Measurements from ENCODE around the gene WDR6. TPM values are rescaled to one million over a fixed set of nuclear protein-coding genes. Genes with fewer than 3 reads are reported as not detected.

Gene WDR6
- total RNA-seq, 1 donor from 2014 or later = 131 TPM

DNA sequence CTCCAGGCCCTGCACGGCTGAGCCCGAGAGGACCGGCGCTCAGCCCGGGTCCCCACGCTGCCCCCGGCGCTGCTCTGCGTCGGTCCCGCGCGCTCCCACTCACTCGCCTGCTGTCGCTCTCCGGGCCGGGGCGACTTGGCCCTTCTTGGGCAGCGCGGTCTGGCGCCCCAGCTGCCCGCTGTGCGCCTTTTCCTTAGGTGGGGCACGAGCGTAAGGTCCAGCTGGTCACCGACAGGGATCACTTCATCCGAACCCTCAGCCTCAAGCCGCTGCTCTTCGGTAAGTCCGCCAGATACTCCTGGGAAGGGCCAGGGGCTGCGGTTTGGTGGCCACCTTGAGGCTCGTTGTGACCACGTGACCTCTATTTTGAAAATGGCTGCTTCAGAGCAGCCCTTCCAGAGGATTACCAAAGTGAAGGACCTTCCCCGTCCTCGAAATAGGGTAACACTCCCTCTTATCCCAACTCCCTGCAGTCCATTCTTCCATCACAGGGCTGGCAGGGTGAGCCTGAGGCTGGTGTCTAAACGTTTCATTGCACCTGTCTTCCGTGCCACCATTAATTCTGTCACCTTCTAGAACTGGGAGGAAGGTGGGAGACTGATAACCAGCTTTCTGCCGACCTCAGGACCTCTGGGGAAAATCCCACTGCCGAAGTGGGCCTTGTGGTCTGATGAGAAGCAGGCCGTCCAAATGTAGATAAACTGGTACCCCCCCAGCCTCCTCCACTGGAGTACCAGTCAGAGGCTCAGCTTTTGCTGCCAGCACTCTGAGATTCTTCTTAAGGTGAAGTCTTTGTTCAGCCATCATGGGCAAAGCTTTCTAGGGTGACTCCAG is 16.3 kb upstream of the WDR6 start:
- DNase-seq (ENCODE audit: low spot score) = peak; percentile 72

DNA sequence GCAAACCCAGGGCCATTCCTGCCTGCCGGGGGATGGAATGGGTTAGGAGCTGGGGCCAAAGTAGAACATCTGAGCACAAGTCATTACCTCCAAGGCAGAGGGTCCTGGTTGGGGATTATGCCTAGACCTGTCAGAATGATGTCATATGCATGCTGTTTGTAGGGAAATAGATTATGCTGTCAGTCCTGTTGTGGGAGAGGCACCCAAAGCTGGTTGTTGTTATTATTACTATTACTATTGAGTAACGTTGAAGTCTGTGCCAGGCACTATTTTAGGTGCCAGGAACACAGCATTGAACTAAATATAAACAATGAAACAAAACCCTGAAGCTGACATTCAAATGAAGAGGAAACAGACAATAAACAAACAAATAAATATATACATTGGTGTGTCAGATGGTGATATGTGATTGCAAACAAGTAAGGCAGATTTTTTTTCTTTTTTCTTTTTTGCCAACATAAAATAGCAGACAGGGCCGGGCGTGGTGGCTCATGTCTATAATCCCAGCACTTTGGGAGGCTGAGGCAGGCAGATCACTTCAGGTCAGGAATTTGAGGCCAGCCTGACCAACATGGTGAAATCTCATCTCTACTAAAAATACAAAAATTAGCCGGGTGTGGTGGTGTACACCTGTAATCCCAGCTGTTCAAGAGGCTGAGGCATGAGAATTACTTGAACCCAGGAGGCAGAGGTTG is 15.2 kb upstream of the WDR6 start:
- Mint-ChIP-seq H3K27ac (no peak overlapping the region), H3K4me1 (peaks cover 26% of the 10 kb centered on the region), H3K4me3 (peak overlapping the region; percentile 73), H3K36me3 (peaks cover 12% of the 10 kb centered on the region), H3K9me3 (no peaks in the 10 kb centered on the region), H3K27me3 (ENCODE audit: insufficient read depth, low read depth) (peaks cover 6% of the 10 kb centered on the region)
- TF ChIP-seq, protein P1, sequence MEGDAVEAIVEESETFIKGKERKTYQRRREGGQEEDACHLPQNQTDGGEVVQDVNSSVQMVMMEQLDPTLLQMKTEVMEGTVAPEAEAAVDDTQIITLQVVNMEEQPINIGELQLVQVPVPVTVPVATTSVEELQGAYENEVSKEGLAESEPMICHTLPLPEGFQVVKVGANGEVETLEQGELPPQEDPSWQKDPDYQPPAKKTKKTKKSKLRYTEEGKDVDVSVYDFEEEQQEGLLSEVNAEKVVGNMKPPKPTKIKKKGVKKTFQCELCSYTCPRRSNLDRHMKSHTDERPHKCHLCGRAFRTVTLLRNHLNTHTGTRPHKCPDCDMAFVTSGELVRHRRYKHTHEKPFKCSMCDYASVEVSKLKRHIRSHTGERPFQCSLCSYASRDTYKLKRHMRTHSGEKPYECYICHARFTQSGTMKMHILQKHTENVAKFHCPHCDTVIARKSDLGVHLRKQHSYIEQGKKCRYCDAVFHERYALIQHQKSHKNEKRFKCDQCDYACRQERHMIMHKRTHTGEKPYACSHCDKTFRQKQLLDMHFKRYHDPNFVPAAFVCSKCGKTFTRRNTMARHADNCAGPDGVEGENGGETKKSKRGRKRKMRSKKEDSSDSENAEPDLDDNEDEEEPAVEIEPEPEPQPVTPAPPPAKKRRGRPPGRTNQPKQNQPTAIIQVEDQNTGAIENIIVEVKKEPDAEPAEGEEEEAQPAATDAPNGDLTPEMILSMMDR (IDR thresholded peaks at IDR 0.05) = no peak
- TF ChIP-seq EZH2 (IDR thresholded peaks at IDR 0.05) (no peak), EZH2phosphoT487 (IDR thresholded peaks at IDR 0.05) (no peak)
- Histone ChIP-seq H3K36me3 (no peaks in the 10 kb centered on the region), H3K79me2 (ENCODE audit: low read depth) (peaks cover 43% of the 10 kb centered on the region), H3F3A (ENCODE audit: low read depth) (peaks cover 24% of the 10 kb centered on the region), H3K4me3 (peak overlapping the region; percentile 85), H3K4me1 (peaks cover 17% of the 10 kb centered on the region), H3K27me3 (no peaks in the 10 kb centered on the region), H3K9me3 (ENCODE audit: low read depth) (no peaks in the 10 kb centered on the region), H2AFZ (replicated peaks) (no peak overlapping the region), H4K20me1 (ENCODE audit: low read depth) (no peaks in the 10 kb centered on the region), H3K4me2 (peak overlapping the region; percentile 94), H3K9ac (no peak overlapping the region), H3K27ac (no peak overlapping the region)
- DNase-seq (ENCODE audit: low spot score) = no peak

More for the DNA sequence above, 16.3 kb upstream of the WDR6 start:
- peaks cover 17% of the 10 kb centered on the region for H3K4me1 ChIP-seq
- Mint-ChIP-seq H3K36me3 (peaks cover 12% of the 10 kb centered on the region), H3K27ac (peak overlapping the region; percentile 43), H3K9me3 (no peaks in the 10 kb centered on the region), H3K27me3 (ENCODE audit: insufficient read depth, low read depth) (peaks cover 8% of the 10 kb centered on the region), H3K4me1 (peaks cover 26% of the 10 kb centered on the region), H3K4me3 (peak overlapping the region; percentile 88)
- no peaks in the 10 kb centered on the region for H3K27me3 ChIP-seq
- peak overlapping the region; percentile 94 for H3K4me2 ChIP-seq
- peak overlapping the region; percentile 85 for H3K4me3 ChIP-seq
- no peak for TF ChIP-seq EZH2 (IDR thresholded peaks at IDR 0.05)
- no peak for TF ChIP-seq EZH2phosphoT487 (IDR thresholded peaks at IDR 0.05)
- TF ChIP-seq, protein P1 (IDR thresholded peaks at IDR 0.05) = no peak
- peaks cover 24% of the 10 kb centered on the region for H3F3A ChIP-seq (ENCODE audit: low read depth)
- peaks cover 43% of the 10 kb centered on the region for H3K79me2 ChIP-seq (ENCODE audit: low read depth)
- peak overlapping the region; percentile 17 for H3K27ac ChIP-seq
- no peaks in the 10 kb centered on the region for H4K20me1 ChIP-seq (ENCODE audit: low read depth)
- H3K9me3 ChIP-seq (ENCODE audit: low read depth) = no peaks in the 10 kb centered on the region
- no peaks in the 10 kb centered on the region for H3K36me3 ChIP-seq
- peak overlapping the region; percentile 63 for H3K9ac ChIP-seq
- peak overlapping the region; percentile 75 for H2AFZ ChIP-seq (replicated peaks)

DNA sequence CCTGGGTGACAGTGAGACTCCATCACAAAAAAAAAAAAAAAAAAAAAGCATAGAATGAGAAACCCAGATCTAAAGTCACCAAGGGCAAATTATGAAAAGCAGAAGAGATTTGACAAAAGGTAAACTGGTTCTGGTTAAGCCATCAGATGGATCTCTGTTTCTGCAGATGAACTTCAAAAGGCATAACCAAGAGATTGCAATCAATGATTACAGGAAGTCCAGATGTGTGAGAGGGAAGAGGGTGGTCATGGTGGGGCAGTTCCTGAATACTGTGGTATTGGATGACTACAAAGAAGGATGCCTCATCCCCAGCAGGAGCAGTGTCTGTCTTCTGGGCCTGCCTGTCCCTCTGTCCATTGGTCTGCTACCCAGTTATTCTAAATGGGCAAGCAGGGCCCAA is 13.4 kb upstream of the WDR6 start:
- peaks cover 37% of the 10 kb centered on the region for H3K4me1 Mint-ChIP-seq
- no peak overlapping the region for H3K27ac ChIP-seq

More for the DNA sequence above, 13.4 kb upstream of the WDR6 start:
- peaks cover 30% of the 10 kb centered on the region for H3F3A ChIP-seq (ENCODE audit: low read depth)
- no peak for TF ChIP-seq EZH2 (IDR thresholded peaks at IDR 0.05)
- TF ChIP-seq EZH2phosphoT487 (IDR thresholded peaks at IDR 0.05) = no peak
- no peak overlapping the region for H2AFZ ChIP-seq (replicated peaks)
- Mint-ChIP-seq H3K27ac (no peak overlapping the region), H3K27me3 (ENCODE audit: insufficient read depth, low read depth) (peaks cover 9% of the 10 kb centered on the region), H3K9me3 (no peaks in the 10 kb centered on the region), H3K36me3 (peaks cover 11% of the 10 kb centered on the region), H3K4me3 (no peak overlapping the region)
- H3K27me3 ChIP-seq = no peaks in the 10 kb centered on the region
- peaks cover 17% of the 10 kb centered on the region for H4K20me1 ChIP-seq (ENCODE audit: low read depth)
- no peak overlapping the region for H3K9ac ChIP-seq
- peaks cover 27% of the 10 kb centered on the region for H3K4me1 ChIP-seq
- peaks cover 34% of the 10 kb centered on the region for H3K79me2 ChIP-seq (ENCODE audit: low read depth)
- H3K4me2 ChIP-seq = no peak overlapping the region
- H3K9me3 ChIP-seq (ENCODE audit: low read depth) = no peaks in the 10 kb centered on the region
- no peaks in the 10 kb centered on the region for H3K36me3 ChIP-seq
- DNase-seq (ENCODE audit: low spot score) = no peak
- no peak overlapping the region for H3K4me3 ChIP-seq

Data from neural progenitor cell (in vitro differentiated cells).